Right lung (tissue), 10 donors: ENCODE measurements around the gene CDY2A. TPM values are rescaled to one million over a fixed set of nuclear protein-coding genes. Genes with fewer than 3 reads are reported as not detected.
"Not testable (repeated sequence)": the region's sequence is repeated elsewhere in the genome, so short reads cannot be mapped to it uniquely, and the experiment has no call there.

Source experiments
- DNase-seq, 2 donors: peaks; one replicate each; pipeline ENCODE4 v3.0.0-alpha.2; 2013
- long read RNA-seq, 8 donors: transcript quantifications; one replicate each; lab custom pipeline, GENCODE V29; 2026
- polyA plus RNA-seq, 5 donors: library from polyadenylated mRNA; unstranded; fragments of 120-200 nt; gene quantifications; one replicate each; pipeline versions ENCODE4 v1.2.1 to v1.2.3, GENCODE V29; 2013; ENCODE audit warnings: inconsistent platforms in 1 of 5, low replicate concordance in 1 of 5; ENCODE audit not compliant: insufficient read length in 5 of 5, insufficient read depth in 1 of 5

The CDY2A gene, protein sequence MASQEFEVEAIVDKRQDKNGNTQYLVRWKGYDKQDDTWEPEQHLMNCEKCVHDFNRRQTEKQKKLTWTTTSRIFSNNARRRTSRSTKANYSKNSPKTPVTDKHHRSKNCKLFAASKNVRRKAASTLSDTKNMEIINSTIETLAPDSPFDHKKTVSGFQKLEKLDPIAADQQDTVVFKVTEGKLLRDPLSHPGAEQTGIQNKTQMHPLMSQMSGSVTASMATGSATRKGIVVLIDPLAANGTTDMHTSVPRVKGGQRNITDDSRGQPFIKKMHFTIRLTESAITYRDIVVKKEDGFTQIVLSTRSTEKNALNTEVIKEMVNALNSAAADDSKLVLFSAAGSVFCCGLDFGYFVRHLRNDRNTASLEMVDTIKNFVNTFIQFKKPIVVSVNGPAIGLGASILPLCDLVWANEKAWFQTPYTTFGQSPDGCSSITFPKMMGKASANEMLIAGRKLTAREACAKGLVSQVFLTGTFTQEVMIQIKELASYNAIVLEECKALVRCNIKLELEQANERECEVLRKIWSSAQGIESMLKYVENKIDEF
- polyA plus RNA-seq = not detected
- long read RNA-seq, donor 1 = 0 reads
- long read RNA-seq, donor 2 = 0 reads
- long read RNA-seq, donor 3 = 0 reads
- long read RNA-seq, donor 4 = 0 reads
- long read RNA-seq, donor 5 = 0 reads
- long read RNA-seq, donor 6 = 0 reads
- long read RNA-seq, donor 7 = 0 reads
- long read RNA-seq, donor 8 = 0 reads

- not testable (repeated sequence) for DNase-seq
Observed at GRCh38 chrY:18025487-18025886, at the start of gene CDY2A. Gene CDY2A (plus strand): TSS chrY:18025787. CDS start chrY:18026115, 328 bp downstream.

DNA sequence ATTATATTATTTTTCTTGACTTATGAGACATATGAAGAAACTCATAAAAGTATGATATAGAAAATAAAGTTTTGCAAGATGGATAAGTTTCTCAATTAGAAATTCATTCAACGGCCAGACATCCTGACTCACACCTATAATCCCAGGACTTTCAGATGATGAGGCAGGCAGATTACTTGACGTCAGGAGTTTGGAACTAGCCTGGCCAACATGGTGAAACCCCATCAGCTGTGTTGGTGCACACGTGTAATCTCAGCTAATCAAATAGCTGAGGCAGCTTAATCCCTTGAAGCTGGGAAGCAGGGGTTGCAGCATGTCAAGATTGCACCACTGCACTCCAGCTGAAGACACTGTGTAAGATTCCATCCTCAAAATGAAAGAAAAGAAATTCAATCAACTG lies 28.0 kb upstream of the CDY2A start:
- DNase-seq = not testable (repeated sequence)

DNA sequence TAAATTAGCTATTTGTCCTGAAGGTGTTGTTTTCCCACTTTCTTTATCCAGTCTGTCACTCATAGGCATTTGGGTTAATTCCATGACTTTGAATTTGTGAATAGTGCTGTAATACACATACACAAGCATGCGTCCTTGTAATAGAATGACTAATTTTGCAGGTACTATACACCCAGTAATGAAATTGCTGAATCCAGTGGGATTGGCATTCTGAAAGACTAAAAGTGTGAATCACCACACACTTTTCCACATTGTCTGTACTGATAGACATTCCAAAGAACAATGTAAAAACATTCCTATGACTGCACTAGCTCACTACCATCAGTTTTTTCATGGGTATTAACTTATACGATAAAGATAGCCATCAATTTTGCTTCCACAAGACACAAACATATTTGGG lies 27.3 kb upstream of the CDY2A start:
- DNase-seq = not testable (repeated sequence)

DNA sequence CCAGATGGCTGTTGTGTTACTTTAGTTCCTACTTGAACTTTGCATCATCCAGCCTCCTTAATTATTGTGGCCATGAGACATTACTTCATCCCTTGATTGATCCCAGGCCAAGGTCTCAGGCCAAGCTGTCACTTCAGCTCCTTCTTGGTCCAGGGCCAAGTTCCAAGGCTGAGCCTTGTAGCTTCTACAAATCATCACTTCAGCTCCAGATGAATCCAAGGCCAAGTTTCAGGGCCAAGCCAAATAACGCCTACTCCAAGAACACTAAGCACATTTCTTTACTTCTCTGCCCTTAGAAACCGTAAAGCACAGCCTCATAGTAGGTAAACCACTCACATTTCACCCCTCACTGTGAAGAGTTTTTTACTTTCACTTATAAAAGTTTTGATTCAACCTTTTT lies 1.7 kb upstream of the CDY2A start:
- not testable (repeated sequence) for DNase-seq

GRCh38 chrY:18028845-18029244 lies 3.3 kb downstream of the CDY2A start:
- not testable (repeated sequence) for DNase-seq

GRCh38 chrY:18030178-18030577 lies 4.6 kb downstream of the CDY2A start:
- not testable (repeated sequence) for DNase-seq

GRCh38 chrY:18034100-18034814 lies 8.7 kb downstream of the CDY2A start:
- DNase-seq = not testable (repeated sequence)

GRCh38 chrY:18034864-18035263 lies 9.3 kb downstream of the CDY2A start:
- not testable (repeated sequence) for DNase-seq

- not testable (repeated sequence) for DNase-seq
Observed at GRCh38 chrY:18044990-18045389, 19.4 kb downstream of the CDY2A start.

DNA sequence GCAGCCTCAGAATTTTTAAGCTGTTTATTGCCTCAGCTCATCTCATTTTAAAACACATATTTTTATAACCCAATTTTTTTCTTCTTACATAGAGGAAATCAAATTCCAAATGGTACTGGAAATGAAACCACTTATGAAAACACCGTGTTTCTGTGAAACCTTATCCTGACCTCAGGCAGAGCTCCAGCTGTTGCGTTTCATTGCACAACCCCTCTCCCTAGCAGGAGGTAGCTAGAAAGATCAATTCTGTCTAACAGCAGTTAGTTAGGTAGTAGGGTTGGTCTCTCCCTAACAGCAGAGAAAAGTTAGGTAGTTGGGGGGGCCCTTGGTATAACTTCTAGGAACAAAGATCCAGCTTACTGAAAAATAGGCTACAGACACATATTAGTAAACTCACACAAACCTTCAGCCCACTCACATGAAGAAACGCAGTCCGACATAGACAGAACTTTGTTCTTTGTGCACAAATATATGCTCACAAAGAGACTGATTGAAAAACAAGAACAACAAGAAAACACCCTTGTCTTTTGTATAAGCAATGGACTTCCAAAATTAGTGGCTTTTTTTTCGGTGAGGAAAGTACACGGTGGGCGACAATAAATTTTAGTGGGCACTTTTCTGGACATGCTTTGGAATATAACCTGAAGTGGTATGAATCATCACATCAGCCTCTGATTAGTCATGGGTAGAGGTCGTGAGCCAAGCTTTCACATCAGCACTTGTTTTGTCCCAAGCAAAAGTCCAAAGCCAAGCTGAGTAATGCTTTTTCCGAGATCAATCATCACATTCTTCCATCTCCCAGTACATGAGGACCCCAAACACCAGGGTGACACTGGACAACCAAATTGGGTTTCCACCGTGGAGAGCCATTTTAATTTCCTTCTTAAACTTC lies 22.8 kb downstream of the CDY2A start:
- not testable (repeated sequence) for DNase-seq

- not testable (repeated sequence) for DNase-seq
Observed at GRCh38 chrY:18049061-18049460, 23.5 kb downstream of the CDY2A start.

GRCh38 chrY:18056473-18056872 lies 30.9 kb downstream of the CDY2A start:
- not testable (repeated sequence) for DNase-seq

DNA sequence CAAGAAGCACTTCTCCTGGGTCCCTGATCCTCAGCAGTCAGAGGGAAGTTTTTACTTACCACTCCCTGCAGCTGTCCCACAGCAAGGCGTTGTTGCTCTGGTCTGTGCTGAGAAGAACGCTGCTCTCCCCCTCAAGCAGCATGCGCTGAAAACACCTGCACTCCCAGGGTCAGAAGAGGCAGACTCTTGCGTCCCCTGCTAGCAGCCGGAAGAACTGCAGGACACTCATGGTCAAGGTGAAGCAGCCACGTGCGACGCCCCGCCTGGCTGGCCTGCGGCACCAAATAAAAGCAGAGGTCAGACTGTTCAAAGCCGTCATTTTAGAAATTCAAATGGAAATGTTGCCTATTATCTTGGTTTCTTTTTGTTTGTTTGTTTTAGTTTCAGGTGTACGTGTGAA lies 47.9 kb downstream of the CDY2A start:
- not testable (repeated sequence) for DNase-seq

Other genes with a start within 250 kb of the CDY2A start
- not detected for gene CDY2B, start 145.6 kb upstream of the CDY2A start, polyA plus RNA-seq